H9 (cell line): Measurements from ENCODE around the gene TMEM213. TPM values are rescaled to one million over a fixed set of nuclear protein-coding genes. Genes with fewer than 3 reads are reported as not detected.
A peak's percentile ranks its signal among the peaks of the same experiment; 100 is the strongest.

ENCODE experiments used
- DNase-seq: peaks from one replicate; pipeline ENCODE4 v3.0.0-alpha.2; 2017
- H2AFZ ChIP-seq: one replicate; pipeline ENCODE4 v1.6.1; 2013; ENCODE audit warnings: mild to moderate bottlenecking, low read length, control low read depth, moderate library complexity
- H2AK5ac ChIP-seq: 2 replicates; pipeline ENCODE4 v1.6.1; 2013; ENCODE audit warnings: low read length, control low read depth, mixed read lengths; ENCODE audit not compliant: insufficient read length
- H2BK120ac ChIP-seq: one replicate; pipeline ENCODE4 v1.6.1; 2013; ENCODE audit warnings: low read depth, mild to moderate bottlenecking, low read length, control low read depth, inconsistent platforms; ENCODE audit not compliant: poor library complexity, severe bottlenecking
- H2BK12ac ChIP-seq: 2 replicates; pipeline ENCODE4 v1.6.1; 2013; ENCODE audit warnings: low read length, control low read depth, mixed read lengths, low read depth; ENCODE audit not compliant: insufficient read length
- H2BK15ac ChIP-seq: 2 replicates; pipeline ENCODE4 v1.6.1; 2013; ENCODE audit warnings: low read depth, low read length, control low read depth
- H2BK20ac ChIP-seq: one replicate; pipeline ENCODE4 v1.6.1; 2013; ENCODE audit warnings: low read depth, mild to moderate bottlenecking, low read length, control low read depth, inconsistent platforms; ENCODE audit not compliant: poor library complexity, severe bottlenecking
- H2BK5ac ChIP-seq: 2 replicates; pipeline ENCODE4 v1.6.1; 2013; ENCODE audit warnings: low read length, control low read depth, mixed read lengths; ENCODE audit not compliant: insufficient read length
- H3K14ac ChIP-seq: 2 replicates; pipeline ENCODE4 v1.6.1; 2013; ENCODE audit warnings: low read length, control low read depth; ENCODE audit not compliant: insufficient read depth
- H3K18ac ChIP-seq: 2 replicates; pipeline ENCODE4 v1.6.1; 2013; ENCODE audit warnings: low read depth, mild to moderate bottlenecking, mixed read lengths, low read length, control low read depth; ENCODE audit not compliant: insufficient read length
- H3K23ac ChIP-seq: 2 replicates; pipeline ENCODE4 v1.6.1; 2013; ENCODE audit warnings: low read length, control low read depth, mixed read lengths, low read depth; ENCODE audit not compliant: insufficient read length
- H3K23me2 ChIP-seq: 2 replicates; pipeline ENCODE4 v1.6.1; 2013; ENCODE audit warnings: low read depth, mild to moderate bottlenecking, mixed read lengths, low read length, control low read depth; ENCODE audit not compliant: insufficient read length, poor library complexity, severe bottlenecking
- H3K27ac ChIP-seq: 2 replicates; pipeline ENCODE4 v1.5.1; 2013; ENCODE audit warnings: low read length, control low read depth, mixed read lengths, low read depth; ENCODE audit not compliant: insufficient read length
- H3K27me3 ChIP-seq: 2 replicates; pipeline ENCODE4 v1.6.1; 2013; ENCODE audit warnings: low read length, control low read depth, inconsistent platforms; ENCODE audit not compliant: insufficient read depth
- H3K4ac ChIP-seq: 2 replicates; pipeline ENCODE4 v1.6.1; 2013; ENCODE audit warnings: low read depth, mild to moderate bottlenecking, control low read depth, inconsistent platforms, low read length, moderate library complexity
- H3K4me1 ChIP-seq: 2 replicates; pipeline ENCODE4 v1.6.1; 2013; ENCODE audit warnings: low read length, control low read depth, inconsistent platforms; ENCODE audit not compliant: insufficient read depth
- H3K4me2 ChIP-seq: 2 replicates; pipeline ENCODE4 v1.6.1; 2013; ENCODE audit warnings: low read length, control low read depth, mixed read lengths; ENCODE audit not compliant: insufficient read length, insufficient read depth
- H3K56ac ChIP-seq: 2 replicates; pipeline ENCODE4 v1.6.1; 2013; ENCODE audit warnings: low read depth, mild to moderate bottlenecking, mixed read lengths, low read length, control low read depth; ENCODE audit not compliant: insufficient read length
- H3K79me1 ChIP-seq: 2 replicates; pipeline ENCODE4 v1.6.1; 2013; ENCODE audit warnings: low read depth, mild to moderate bottlenecking, moderate library complexity, low read length, control low read depth, inconsistent platforms; ENCODE audit not compliant: insufficient read depth, poor library complexity, severe bottlenecking
- H3K79me2 ChIP-seq: 2 replicates; pipeline ENCODE4 v1.6.1; 2013; ENCODE audit warnings: low read length, control low read depth, inconsistent platforms; ENCODE audit not compliant: insufficient read depth
- H3K9ac ChIP-seq: 2 replicates; pipeline ENCODE4 v1.6.1; 2013; ENCODE audit warnings: low read length, control low read depth, mixed read lengths; ENCODE audit not compliant: insufficient read length; ENCODE audit errors: extremely low read depth
- H3K9me3 ChIP-seq: one replicate; pipeline ENCODE4 v1.6.1; 2013; ENCODE audit warnings: low read depth, low read length, inconsistent platforms; ENCODE audit not compliant: control insufficient read depth
- H3T11ph ChIP-seq: one replicate; pipeline ENCODE4 v1.6.1; 2013; ENCODE audit warnings: mild to moderate bottlenecking, low read length, control low read depth, inconsistent platforms
- H4K20me1 ChIP-seq: one replicate; pipeline ENCODE4 v1.6.1; 2013; ENCODE audit not compliant: control insufficient read depth, insufficient read length, insufficient read depth
- H4K5ac ChIP-seq: 2 replicates; pipeline ENCODE4 v1.6.1; 2013; ENCODE audit warnings: low read depth, mild to moderate bottlenecking, mixed read lengths, low read length, control low read depth; ENCODE audit not compliant: insufficient read length
- H4K8ac ChIP-seq: replicated peaks from 2 replicates; pipeline ENCODE4 v1.6.1; 2013; ENCODE audit warnings: low read length, control low read depth, mixed read lengths, low read depth; ENCODE audit not compliant: insufficient read length
- H4K91ac ChIP-seq: 2 replicates; pipeline ENCODE4 v1.6.1; 2013; ENCODE audit warnings: low read depth, mild to moderate bottlenecking, moderate library complexity, mixed read lengths, low read length, control low read depth; ENCODE audit not compliant: insufficient read length
- H3K27ac Mint-ChIP-seq, 3 experiments: 2 replicates in 2 of 3; 3 replicates in 1 of 3; pipeline ENCODE4 v1.8.0; 2020 to 2021; ENCODE audit warnings: mixed read lengths in 3 of 3, mild to moderate bottlenecking in 1 of 3, moderate library complexity in 1 of 3
- H3K27me3 Mint-ChIP-seq: 2 replicates; pipeline ENCODE4 v1.8.0; 2021; ENCODE audit warnings: low read depth, mild to moderate bottlenecking, moderate library complexity, mixed read lengths
- H3K36me3 Mint-ChIP-seq, 3 experiments: 2 replicates in 2 of 3; 3 replicates in 1 of 3; pipeline ENCODE4 v1.8.0; 2020 to 2021; ENCODE audit warnings: low read depth in 3 of 3, mixed read lengths in 3 of 3; ENCODE audit not compliant: insufficient read depth in 1 of 3
- H3K4me1 Mint-ChIP-seq, 2 experiments: 2 replicates each; pipeline ENCODE4 v1.8.0; 2020; ENCODE audit warnings: mixed read lengths in 2 of 2
- H3K4me3 Mint-ChIP-seq, 2 experiments: 2 replicates in 1 of 2; 3 replicates in 1 of 2; pipeline ENCODE4 v1.8.0; 2020 to 2021; ENCODE audit warnings: mild to moderate bottlenecking in 2 of 2, mixed read lengths in 2 of 2, moderate library complexity in 1 of 2
- H3K9me3 Mint-ChIP-seq, 2 experiments: 2 replicates in 1 of 2; 3 replicates in 1 of 2; pipeline ENCODE4 v1.8.0; 2020; ENCODE audit warnings: mild to moderate bottlenecking in 2 of 2, mixed read lengths in 2 of 2, moderate library complexity in 1 of 2
- CTCF ChIP-seq: fragments of 200-600 bp; sonication (generic); conservative IDR thresholded peaks from 3 replicates; pipeline ENCODE4 v1.8.0; 2021; ENCODE audit warnings: antibody characterized with exemption, mild to moderate bottlenecking
- WGBS: extraction: QIAGEN DNeasy Blood & Tissue Kit; methylation state at CpG from one replicate; pipeline ENCODE4 v1.1.7; 2013; ENCODE audit warnings: missing lambda C conversion rate, low lambda C conversion rate, mixed read lengths; ENCODE audit not compliant: insufficient read length; ENCODE audit errors: extremely low coverage; 5-methylcytosine and 5-hydroxymethylcytosine counted together
- total RNA-seq: library from RNA; stranded (reverse); gene quantifications from 2 replicates; pipeline ENCODE4 v1.2.1, GENCODE V29; 2021

TMEM213 gene
- total RNA-seq, 1 experiment from 2014 or later: 0.22 TPM

- H3K4ac ChIP-seq: no peak overlapping the region
- H3K79me2 ChIP-seq: no peaks in the 10 kb centered on the region
- Mint-ChIP-seq H3K4me1 (peaks cover 21 to 27% of the 10 kb centered on the region in 2 experiments), H3K9me3 (no peaks in the 10 kb centered on the region; a peak in 1 of 5 replicates), H3K27me3 (peaks cover 7% of the 10 kb centered on the region), H3K27ac (no peak overlapping the region; a peak in 1 of 7 replicates), H3K36me3 (no peaks in the 10 kb centered on the region), H3K4me3 (no peak overlapping the region)
- no peaks in the 10 kb centered on the region for H3K79me1 ChIP-seq
- TF ChIP-seq CTCF: peak; percentile 37; the same call in 2 of the 3 replicates
- no peak overlapping the region; the same call in 1 of the 2 replicates for H3K14ac ChIP-seq
- H2AFZ ChIP-seq: no peak overlapping the region
- H2BK5ac ChIP-seq: no peak overlapping the region
- H3T11ph ChIP-seq: no peak overlapping the region
- no peak overlapping the region for H3K27ac ChIP-seq
- peak; percentile 86 for DNase-seq
- no peak overlapping the region for H2BK20ac ChIP-seq
- no CpG with 5 or more reads among the region's 12 CpGs for WGBS
- H2BK12ac ChIP-seq: no peak overlapping the region
- no peak overlapping the region for H3K23ac ChIP-seq
- no peak overlapping the region for H4K91ac ChIP-seq
- peak overlapping the region; percentile 5 for H3K18ac ChIP-seq
- H3K9me3 ChIP-seq: no peaks in the 10 kb centered on the region
- H2AK5ac ChIP-seq: no peak overlapping the region
- no peaks in the 10 kb centered on the region for H3K23me2 ChIP-seq
- H2BK120ac ChIP-seq: no peak overlapping the region
- no peak overlapping the region for H3K9ac ChIP-seq
- H3K56ac ChIP-seq: no peak overlapping the region
- H4K5ac ChIP-seq: no peak overlapping the region
- H4K20me1 ChIP-seq: no peaks in the 10 kb centered on the region
- no peak overlapping the region for H2BK15ac ChIP-seq
- peaks cover 4% of the 10 kb centered on the region for H3K4me1 ChIP-seq
- peak overlapping the region; percentile 11 for H3K4me2 ChIP-seq
- no peak overlapping the region for H4K8ac ChIP-seq
- peaks cover 3% of the 10 kb centered on the region; the same call in 1 of the 2 replicates for H3K27me3 ChIP-seq
These were observed 24.0 kb upstream of the TMEM213 start for GRCh38 chr7:138773817-138774216.
